NCI-H82 (cell line): ENCODE results near the gene ADAMTSL2.

Experiments
- DNase-seq: peaks from one replicate; lab custom pipeline; 2025; lab: John Stamatoyannopoulos, UW

The ADAMTSL2 gene

GRCh38 chr9:133535306-133535877, 888 bp downstream of the ADAMTSL2 start:
- no peak for DNase-seq

- no peak for DNase-seq
These were observed 1.6 kb downstream of the ADAMTSL2 start for GRCh38 chr9:133536080-133536479.

- no peak for DNase-seq
These were observed 2.0 kb downstream of the ADAMTSL2 start for GRCh38 chr9:133536536-133536935.

- no peak for DNase-seq
These were observed 2.8 kb downstream of the ADAMTSL2 start for GRCh38 chr9:133537257-133537656.

GRCh38 chr9:133538176-133538575, 3.7 kb downstream of the ADAMTSL2 start:
- DNase-seq, result no peak

GRCh38 chr9:133538851-133539833, 4.6 kb downstream of the ADAMTSL2 start:
- no peak for DNase-seq

GRCh38 chr9:133539991-133540697, 5.6 kb downstream of the ADAMTSL2 start:
- DNase-seq, result no peak

- DNase-seq, result no peak
These were observed 6.2 kb downstream of the ADAMTSL2 start for GRCh38 chr9:133540698-133541025.

- no peak for DNase-seq
These were observed 7.5 kb downstream of the ADAMTSL2 start for GRCh38 chr9:133542002-133542401.

GRCh38 chr9:133543772-133544467, 9.4 kb downstream of the ADAMTSL2 start:
- no peak for DNase-seq

GRCh38 chr9:133545494-133546286, 11.2 kb downstream of the ADAMTSL2 start:
- no peak for DNase-seq

- DNase-seq, result no peak
These were observed 11.8 kb downstream of the ADAMTSL2 start for GRCh38 chr9:133546287-133546680.

GRCh38 chr9:133547116-133547515, 12.6 kb downstream of the ADAMTSL2 start:
- DNase-seq, result no peak

- no peak for DNase-seq
These were observed 16.9 kb downstream of the ADAMTSL2 start for GRCh38 chr9:133551446-133551845.

- DNase-seq, result no peak
These were observed 17.7 kb downstream of the ADAMTSL2 start for GRCh38 chr9:133552236-133552635.

- DNase-seq, result no peak
These were observed 18.6 kb downstream of the ADAMTSL2 start for GRCh38 chr9:133553123-133553522.

- no peak for DNase-seq
These were observed 19.6 kb downstream of the ADAMTSL2 start for GRCh38 chr9:133553973-133554713.

GRCh38 chr9:133554729-133555128, 20.2 kb downstream of the ADAMTSL2 start:
- DNase-seq, result no peak

- DNase-seq, result no peak
These were observed 21.9 kb downstream of the ADAMTSL2 start for GRCh38 chr9:133556354-133556753.

- no peak for DNase-seq
These were observed 23.1 kb downstream of the ADAMTSL2 start for GRCh38 chr9:133557581-133557980.
